Kidney (tissue), 14 donors: ENCODE measurements around the gene TMEM119. TPM values are rescaled to one million over a fixed set of nuclear protein-coding genes. Genes with fewer than 3 reads are reported as not detected.
A peak's percentile ranks its signal among the peaks of the same experiment; 100 is the strongest.

Experiments used
- DNase-seq, 5 donors: peaks; one replicate each; pipeline ENCODE4 v3.0.0-alpha.2; 2013 to 2020
- FAIRE-seq: peaks from 2 replicates; lab custom pipeline; 2012; peaks lifted over from hg19 to GRCh38; lab: Jason Lieb, UNC
- H3K27ac ChIP-seq, 2 donors: one replicate each; pipeline ENCODE4 v1.7.0; 2013; ENCODE audit warnings: low read depth in 2 of 2, low read length in 2 of 2, inconsistent platforms in 1 of 2
- H3K27me3 ChIP-seq: one replicate; pipeline ENCODE4 v1.7.1; 2013; ENCODE audit warnings: low read length, inconsistent platforms; ENCODE audit not compliant: control insufficient read depth, insufficient read depth
- H3K36me3 ChIP-seq, 3 donors: one replicate each; pipeline versions ENCODE4 v1.7.0 to v1.7.1; 2013; ENCODE audit warnings: low read length in 3 of 3, control low read depth in 1 of 3, inconsistent platforms in 1 of 3; ENCODE audit not compliant: insufficient read depth in 3 of 3, control insufficient read depth in 2 of 3
- H3K4me1 ChIP-seq, 3 donors: one replicate each; pipeline versions ENCODE4 v1.7.0 to v1.7.1; 2013; ENCODE audit warnings: low read length in 3 of 3, inconsistent platforms in 1 of 3, low read depth in 1 of 3; ENCODE audit not compliant: control insufficient read depth in 2 of 3, insufficient read depth in 2 of 3
- H3K4me3 ChIP-seq, 3 donors: one replicate each; pipeline versions ENCODE4 v1.7.0 to v1.8.1; 2013; ENCODE audit warnings: low read length in 3 of 3, control low read depth in 1 of 3, inconsistent platforms in 1 of 3
- H3K9ac ChIP-seq, 3 donors: one replicate each; pipeline versions ENCODE4 v1.7.0 to v1.7.1; 2013; ENCODE audit warnings: low read length in 3 of 3, control low read depth in 1 of 3, inconsistent platforms in 1 of 3
- H3K9me3 ChIP-seq, 3 donors: one replicate each; pipeline versions ENCODE4 v1.7.0 to v1.7.1; 2013; ENCODE audit warnings: low read length in 3 of 3, control low read depth in 1 of 3, inconsistent platforms in 1 of 3; ENCODE audit not compliant: control insufficient read depth in 2 of 3, insufficient read depth in 1 of 3
- CTCF ChIP-seq: IDR thresholded peaks from 3 replicates; pipeline ENCODE4 v1.5.1; 2012; ENCODE audit warnings: mild to moderate bottlenecking, moderate library complexity, borderline replicate concordance; ENCODE audit not compliant: insufficient read depth; ENCODE audit errors: extremely low read depth
- intact Hi-C: fragments of 100-400 bp; cut with DNase I; formaldehyde crosslinking; loops from one replicate; pipeline ENCODE4 v1.11.1; 2022
- polyA plus RNA-seq: library from polyadenylated mRNA; stranded (reverse); fragments of 350-450 nt; fragmentation: Illumina TruSeq; extraction: RNeasy Lipid Tissue Mini Kit (QIAGEN cat#74804); gene quantifications from one replicate; pipeline ENCODE4 v1.2.3, GENCODE V29; 2014; ENCODE audit warnings: low read depth, low replicate concordance; ENCODE audit not compliant: insufficient read depth
- total RNA-seq: library from RNA; stranded (reverse); fragmentation: NEBNext Ultra II Directional; extraction: Animal tissue kit (Norgen Biotek cat#: 25700); gene quantifications from one replicate; pipeline ENCODE4 v1.2.1, GENCODE V29; 2021
- donor health status: control.
- donor health status: control.
- donor health status: control.
- donor health status: control.
- donor health status: control.
- donor health status: DM: yes; HTN: yes; CAD: no.
- donor health status: Normal renal cell carcinoma (clear cell type).

TMEM119 gene
- total and polyA plus RNA-seq, 2 donors from 2014 or later = 4.1 to 15.8 TPM

GRCh38 chr12:108645686-108646599, 48.1 kb upstream of the TMEM119 start:
- Histone ChIP-seq H3K9me3 (no peaks in the 10 kb centered on the region), H3K27me3 (no peaks in the 10 kb centered on the region), H3K4me3 (no peak overlapping the region), H3K36me3 (peaks cover 2 to 7% (median 7%) of the 10 kb centered on the region in 3 donors), H3K4me1 (peaks cover 0 to 19% (median 14%) of the 10 kb centered on the region in 3 donors), H3K9ac (no peak overlapping the region), H3K27ac (no peak overlapping the region)
- no peak for FAIRE-seq
- intact Hi-C loops = no loop called here
- no peak for TF ChIP-seq CTCF
- no peak for DNase-seq

GRCh38 chr12:108644811-108645120, 46.9 kb upstream of the TMEM119 start:
- intact Hi-C loops = no loop called here
- no peaks in the 10 kb centered on the region for H3K27me3 ChIP-seq
- H3K9me3 ChIP-seq = no peaks in the 10 kb centered on the region
- no peak overlapping the region for H3K9ac ChIP-seq
- DNase-seq (no peak), FAIRE-seq (no peak)
- peaks cover 0 to 19% (median 14%) of the 10 kb centered on the region in 3 donors for H3K4me1 ChIP-seq
- no peak overlapping the region for H3K27ac ChIP-seq
- no peak overlapping the region for H3K4me3 ChIP-seq
- no peak for TF ChIP-seq CTCF
- H3K36me3 ChIP-seq = peaks cover 2 to 7% (median 7%) of the 10 kb centered on the region in 3 donors

- FAIRE-seq (no peak), DNase-seq (peak in 1 of 5 donors; percentile 87)
- H3K4me1 ChIP-seq = peaks cover 0 to 19% (median 14%) of the 10 kb centered on the region in 3 donors
- H3K4me3 ChIP-seq = peak overlapping the region in 1 of 3 donors; percentile 3
- H3K9me3 ChIP-seq = no peaks in the 10 kb centered on the region
- no peak for TF ChIP-seq CTCF
- intact Hi-C loops = no loop called here
- H3K9ac ChIP-seq = no peak overlapping the region
- H3K27ac ChIP-seq = peak overlapping the region; percentile 33 to 63
- peaks cover 2 to 7% (median 7%) of the 10 kb centered on the region in 3 donors for H3K36me3 ChIP-seq
- no peaks in the 10 kb centered on the region for H3K27me3 ChIP-seq
Observed at GRCh38 chr12:108643941-108644810, 46.3 kb upstream of the TMEM119 start.
